Measurements from ENCODE around the gene ANO1. TPM values are rescaled to one million over a fixed set of nuclear protein-coding genes. Genes with fewer than 3 reads are reported as not detected.
"Not testable (repeated sequence)": the region's sequence is repeated elsewhere in the genome, so short reads cannot be mapped to it uniquely, and the experiment has no call there.

Gene ANO1
- total RNA-seq, 1 donor = 0.36 TPM

DNA sequence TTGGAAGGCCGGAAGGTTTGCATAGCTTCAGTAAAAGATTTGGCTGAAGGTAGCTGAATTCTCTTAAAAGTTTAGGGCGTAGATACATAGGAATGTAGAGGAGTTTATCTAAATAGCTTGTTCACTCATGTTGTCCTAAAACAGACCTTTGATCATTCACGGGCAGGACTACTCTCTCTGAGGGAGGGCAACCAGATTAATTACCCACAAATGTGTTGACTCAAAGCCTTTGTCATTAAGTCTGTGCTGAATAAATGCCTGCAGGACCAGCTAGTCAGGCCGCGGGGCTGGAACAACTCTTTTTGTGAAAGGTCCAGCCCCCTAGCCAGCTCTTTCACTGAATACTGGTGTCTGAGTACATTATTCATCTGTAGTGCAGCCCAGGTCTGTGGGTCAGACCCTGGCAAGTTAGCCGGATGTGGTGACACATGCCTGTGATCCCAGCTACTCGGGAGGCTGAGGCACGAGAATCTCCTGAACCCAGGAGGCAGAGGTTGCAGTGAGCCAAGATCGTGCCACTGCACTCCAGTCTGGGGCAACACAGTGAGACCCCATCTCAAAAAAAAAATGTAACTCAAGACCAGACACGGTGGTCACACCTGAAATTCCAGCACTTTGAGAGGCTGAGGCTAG lies 122.2 kb downstream of the ANO1 start:
- no peak overlapping the region for H3K4me3 ChIP-seq (ENCODE audit: low read depth, low read length)
- peak; percentile 67 for DNase-seq (ENCODE audit: low read depth)
- TF ChIP-seq, protein P1, sequence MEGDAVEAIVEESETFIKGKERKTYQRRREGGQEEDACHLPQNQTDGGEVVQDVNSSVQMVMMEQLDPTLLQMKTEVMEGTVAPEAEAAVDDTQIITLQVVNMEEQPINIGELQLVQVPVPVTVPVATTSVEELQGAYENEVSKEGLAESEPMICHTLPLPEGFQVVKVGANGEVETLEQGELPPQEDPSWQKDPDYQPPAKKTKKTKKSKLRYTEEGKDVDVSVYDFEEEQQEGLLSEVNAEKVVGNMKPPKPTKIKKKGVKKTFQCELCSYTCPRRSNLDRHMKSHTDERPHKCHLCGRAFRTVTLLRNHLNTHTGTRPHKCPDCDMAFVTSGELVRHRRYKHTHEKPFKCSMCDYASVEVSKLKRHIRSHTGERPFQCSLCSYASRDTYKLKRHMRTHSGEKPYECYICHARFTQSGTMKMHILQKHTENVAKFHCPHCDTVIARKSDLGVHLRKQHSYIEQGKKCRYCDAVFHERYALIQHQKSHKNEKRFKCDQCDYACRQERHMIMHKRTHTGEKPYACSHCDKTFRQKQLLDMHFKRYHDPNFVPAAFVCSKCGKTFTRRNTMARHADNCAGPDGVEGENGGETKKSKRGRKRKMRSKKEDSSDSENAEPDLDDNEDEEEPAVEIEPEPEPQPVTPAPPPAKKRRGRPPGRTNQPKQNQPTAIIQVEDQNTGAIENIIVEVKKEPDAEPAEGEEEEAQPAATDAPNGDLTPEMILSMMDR (IDR thresholded peaks at IDR 0.05; ENCODE audit: insufficient read depth, low read length) = no peak

DNA sequence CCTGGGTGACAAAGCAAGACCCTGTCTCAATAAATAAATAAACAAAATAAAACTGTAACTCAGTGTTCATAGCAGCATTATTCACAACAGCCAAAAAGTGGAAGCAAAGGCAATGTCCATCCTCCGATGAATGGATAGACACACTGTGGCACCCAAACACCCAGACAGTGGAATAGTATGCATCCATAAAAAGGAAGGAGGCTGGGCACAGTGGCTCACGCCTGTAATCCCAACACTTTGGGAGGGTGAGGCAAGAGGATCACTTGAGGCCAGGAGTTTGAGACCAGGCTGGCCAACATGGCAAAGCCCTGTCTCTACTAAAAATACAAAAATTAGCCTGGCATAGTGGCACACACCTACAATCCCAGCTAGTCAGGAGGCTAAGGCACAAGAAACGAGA lies 122.9 kb downstream of the ANO1 start:
- not testable (repeated sequence) for DNase-seq (ENCODE audit: low read depth); H3K4me3 ChIP-seq (ENCODE audit: low read depth, low read length)

DNA sequence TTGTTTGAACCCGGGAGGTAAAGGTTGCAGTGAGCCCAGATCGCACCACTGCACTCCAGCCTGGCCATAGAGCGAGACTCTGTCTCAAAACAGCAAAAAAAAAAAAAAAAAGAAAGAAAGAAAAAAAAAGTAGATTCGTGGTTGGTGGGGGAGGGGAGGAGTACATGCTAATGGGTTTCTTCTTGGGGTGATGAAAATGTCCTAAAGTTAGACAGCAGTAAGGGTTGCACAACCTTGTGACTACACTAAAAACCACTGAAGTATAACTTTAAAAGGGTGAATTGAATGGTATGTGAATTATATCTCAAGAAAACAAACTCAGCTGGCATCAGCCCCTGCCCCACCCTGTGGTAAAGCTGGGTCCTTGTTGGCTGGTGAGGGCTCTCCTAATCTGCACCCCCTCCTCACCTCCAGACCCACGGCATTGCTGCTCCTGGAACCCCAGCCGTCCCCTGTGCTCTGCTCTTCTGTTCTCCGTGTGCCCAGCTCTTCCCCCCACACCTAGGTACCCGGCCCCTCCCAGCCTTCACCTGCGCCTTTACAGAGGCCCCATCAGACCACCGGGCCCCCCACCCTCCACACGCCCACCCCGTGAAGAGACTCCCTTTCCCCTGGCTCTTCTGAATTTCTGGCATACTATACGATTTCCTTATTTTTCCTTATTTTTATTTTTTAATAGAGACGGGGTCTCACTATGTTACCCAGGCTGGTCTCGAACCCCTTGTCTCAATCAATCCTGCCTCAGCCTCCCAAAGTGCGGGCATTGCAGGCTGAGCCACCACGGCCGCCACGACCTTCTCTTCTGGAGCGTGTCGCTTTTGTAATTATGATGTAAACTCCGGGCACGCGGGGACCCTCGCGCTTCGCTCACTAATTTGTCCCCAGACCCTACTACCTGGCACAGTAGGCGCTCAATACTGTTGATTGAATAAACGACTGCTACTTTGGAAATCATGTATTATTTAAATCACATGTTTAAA lies 124.1 kb downstream of the ANO1 start:
- TF ChIP-seq, protein P1 (IDR thresholded peaks at IDR 0.05; ENCODE audit: insufficient read depth, low read length) = no peak
- DNase-seq (ENCODE audit: low read depth) = peak; percentile 47
- peak overlapping the region; percentile 76 for H3K4me3 ChIP-seq (ENCODE audit: low read depth, low read length)

DNA sequence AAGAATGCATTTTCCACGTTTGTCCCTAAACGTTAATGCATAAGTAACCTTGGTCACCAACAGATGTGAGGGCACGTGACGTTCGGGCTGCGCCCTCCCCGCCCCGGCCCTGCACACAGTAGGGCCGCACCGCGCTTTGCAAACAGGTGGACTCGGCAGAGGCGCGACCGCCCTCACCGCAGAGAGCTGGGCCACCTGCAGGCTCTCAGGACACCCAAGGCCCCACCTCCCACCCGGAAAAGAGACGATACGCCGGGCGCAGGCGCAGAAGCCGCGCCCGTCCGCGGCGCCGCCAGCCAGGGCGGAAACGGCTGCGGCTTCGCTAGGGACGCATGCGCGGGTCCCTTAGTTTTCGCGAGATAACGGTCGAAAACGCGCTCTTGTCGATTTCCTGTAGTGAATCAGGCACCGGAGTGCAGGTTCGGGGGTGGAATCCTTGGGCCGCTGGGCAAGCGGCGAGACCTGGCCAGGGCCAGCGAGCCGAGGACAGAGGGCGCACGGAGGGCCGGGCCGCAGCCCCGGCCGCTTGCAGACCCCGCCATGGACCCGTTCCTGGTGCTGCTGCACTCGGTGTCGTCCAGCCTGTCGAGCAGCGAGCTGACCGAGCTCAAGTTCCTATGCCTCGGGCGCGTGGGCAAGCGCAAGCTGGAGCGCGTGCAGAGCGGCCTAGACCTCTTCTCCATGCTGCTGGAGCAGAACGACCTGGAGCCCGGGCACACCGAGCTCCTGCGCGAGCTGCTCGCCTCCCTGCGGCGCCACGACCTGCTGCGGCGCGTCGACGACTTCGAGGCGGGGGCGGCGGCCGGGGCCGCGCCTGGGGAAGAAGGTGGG lies 125.0 kb downstream of the ANO1 start, which contains the start of gene FADD:
Gene FADD, plus strand, starts transcription at position 377 of the 831 bp plus-strand sequence. Its CDS starts 164 bp downstream, at position 541.
- TF ChIP-seq, protein P1 (IDR thresholded peaks at IDR 0.05; ENCODE audit: insufficient read depth, low read length) = no peak
- DNase-seq (ENCODE audit: low read depth) = peak; percentile 92
- H3K4me3 ChIP-seq (ENCODE audit: low read depth, low read length) = peak within 1 kb of the TSS; percentile 98

DNA sequence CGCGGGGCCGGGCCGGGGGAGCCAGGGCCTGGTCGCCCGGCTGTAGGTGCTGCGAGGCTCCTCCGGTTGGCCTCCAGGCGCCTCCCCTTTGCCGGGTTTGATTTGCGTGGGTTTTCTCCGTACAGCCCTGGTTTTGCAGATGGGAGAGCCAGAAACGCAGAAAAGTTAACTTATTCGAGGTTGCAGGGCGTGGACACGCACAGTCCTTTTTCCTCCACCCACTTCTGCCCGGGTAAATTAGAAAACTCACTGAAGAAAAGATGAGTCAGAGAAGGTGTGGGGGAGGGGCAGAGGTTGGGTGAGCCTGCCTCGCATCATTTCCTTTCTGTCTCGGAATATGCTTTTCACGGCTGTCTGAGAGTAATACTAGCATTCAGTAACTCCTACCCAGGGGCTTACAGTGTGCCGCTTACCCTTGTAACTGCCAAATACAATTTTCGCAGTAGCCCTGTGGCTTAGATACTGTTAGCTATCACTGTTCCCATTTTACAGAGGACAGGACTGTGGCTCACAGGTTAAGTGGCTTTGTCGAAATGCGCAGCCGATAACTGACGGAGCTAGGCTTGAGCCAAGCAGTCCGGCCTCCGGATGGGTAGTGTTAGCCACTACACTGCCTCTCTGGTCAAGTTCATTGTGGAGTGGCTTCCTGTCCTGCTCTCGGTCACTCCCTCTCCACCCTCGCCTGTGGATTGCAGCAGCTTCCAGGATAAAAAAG lies 125.8 kb downstream of the ANO1 start:
- peak overlapping the region; percentile 98 for H3K4me3 ChIP-seq (ENCODE audit: low read depth, low read length)
- TF ChIP-seq, protein P1 (IDR thresholded peaks at IDR 0.05; ENCODE audit: insufficient read depth, low read length) = no peak
- peak; percentile 86 for DNase-seq (ENCODE audit: low read depth)

DNA sequence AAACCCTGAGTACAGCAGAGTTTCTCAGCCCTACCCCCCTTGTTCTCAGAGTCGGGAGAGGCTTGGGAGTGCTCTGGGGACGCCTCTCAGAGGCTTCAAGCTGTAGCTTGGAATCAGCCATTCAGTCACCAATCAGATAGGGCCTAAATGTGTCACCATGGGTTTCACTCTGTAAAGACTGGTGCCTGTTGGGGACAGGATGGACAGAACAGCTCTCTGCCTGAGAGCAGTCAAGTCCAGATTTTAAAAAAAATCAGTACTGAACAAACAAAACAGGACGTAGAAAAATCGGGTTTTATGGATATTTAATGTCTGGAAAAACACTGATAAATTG lies 126.3 kb downstream of the ANO1 start:
- TF ChIP-seq, protein P1 (IDR thresholded peaks at IDR 0.05; ENCODE audit: insufficient read depth, low read length) = no peak
- no peak for DNase-seq (ENCODE audit: low read depth)
- peak overlapping the region; percentile 98 for H3K4me3 ChIP-seq (ENCODE audit: low read depth, low read length)

Measured in fibroblast of the aortic adventitia (primary cell).